HepG2 (cell line): ENCODE measurements around the gene SBNO1.

ENCODE experiments used
- CTCF ChIP-seq: sonication (generic); formaldehyde crosslinking; IDR thresholded peaks from 2 replicates; pipeline ENCODE4 v1.5.0; 2020; ENCODE audit warnings: mild to moderate bottlenecking, missing genetic modification reagents, moderate library complexity
- EZH2 ChIP-seq: conservative IDR thresholded peaks from 2 replicates; pipeline ENCODE4 v1.6.1; 2012; ENCODE audit warnings: mild to moderate bottlenecking, low read depth, low read length, moderate library complexity
- FOXM1 ChIP-seq: sonication (generic); formaldehyde crosslinking; IDR thresholded peaks from 2 replicates; pipeline ENCODE4 v1.5.0; 2020; ENCODE audit warnings: missing genetic modification reagents
- GABPB1 ChIP-seq: IDR thresholded peaks from 2 replicates; pipeline ENCODE4 v1.6.1; 2016; ENCODE audit warnings: mild to moderate bottlenecking, missing genetic modification reagents, moderate library complexity, missing compliant biosample characterization
- HMGXB4 ChIP-seq, 2 experiments: sonication (generic) in 1 of 2; formaldehyde crosslinking in 1 of 2; IDR thresholded peaks; 2 replicates each; pipeline versions ENCODE4 v1.4.0 to v1.6.1; 2018 to 2020; ENCODE audit warnings: missing genetic modification reagents in 2 of 2, borderline replicate concordance in 1 of 2, low read depth in 1 of 2, mild to moderate bottlenecking in 1 of 2, missing biosample characterization in 1 of 2
- ISX ChIP-seq: sonication (generic); formaldehyde crosslinking; conservative IDR thresholded peaks from 2 replicates; pipeline ENCODE4 v1.5.0; 2020; ENCODE audit warnings: missing genetic modification reagents
- NPAS2 ChIP-seq: sonication (generic); formaldehyde crosslinking; IDR thresholded peaks from 2 replicates; pipeline ENCODE4 v1.8.0; 2022; ENCODE audit warnings: mild to moderate bottlenecking, missing genetic modification reagents, borderline replicate concordance
- NR2C2 ChIP-seq: sonication (generic); formaldehyde crosslinking; IDR thresholded peaks from 2 replicates; pipeline ENCODE4 v1.4.0; 2020; ENCODE audit warnings: missing genetic modification reagents, mild to moderate bottlenecking, moderate library complexity, borderline replicate concordance
- RARG ChIP-seq: sonication (generic); formaldehyde crosslinking; IDR thresholded peaks from 2 replicates; pipeline ENCODE4 v1.4.0; 2020; ENCODE audit warnings: low read depth, mild to moderate bottlenecking, missing genetic modification reagents
- SNAPC2 ChIP-seq: sonication (generic); formaldehyde crosslinking; IDR thresholded peaks from 2 replicates; pipeline ENCODE4 v1.8.1; 2022; ENCODE audit warnings: mild to moderate bottlenecking, missing genetic modification reagents
- STAG1 ChIP-seq: sonication (generic); formaldehyde crosslinking; IDR thresholded peaks from 2 replicates; pipeline ENCODE4 v1.4.0; 2020; ENCODE audit warnings: missing genetic modification reagents
- TCF7 ChIP-seq: sonication (generic); IDR thresholded peaks from 2 replicates; pipeline ENCODE4 v1.6.1; 2016; ENCODE audit warnings: antibody characterized with exemption, low read depth
- ZBTB33 ChIP-seq: sonication (generic); formaldehyde crosslinking; IDR thresholded peaks from 2 replicates; pipeline ENCODE4 v1.4.0; 2020; ENCODE audit warnings: missing genetic modification reagents
- ZNF644 ChIP-seq: IDR thresholded peaks from 2 replicates; pipeline ENCODE4 v1.6.1; 2016; ENCODE audit warnings: low read depth

GRCh38 chr12:123344086-123344485 is 20.6 kb downstream of the SBNO1 start:
- TF ChIP-seq STAG1 (CRISPR knock-in tag) (no peak), EZH2 (no peak), SNAPC2 (CRISPR knock-in tag) (no peak), NPAS2 (CRISPR knock-in tag) (no peak), NR2C2 (no peak), CTCF (CRISPR knock-in tag) (no peak), GABPB1 (no peak), RARG (no peak), HMGXB4 (CRISPR knock-in tag; IDR thresholded peaks at IDR 0.05; ENCODE audit: borderline replicate concordance in 1 of 2, low read depth in 1 of 2) (no peak), ZBTB33 (CRISPR knock-in tag) (no peak), ISX (no peak), ZNF644 (CRISPR knock-in tag) (no peak), TCF7 (no peak), FOXM1 (no peak)
